Myocyte (in vitro differentiated cells): ENCODE data around the gene ANKUB1. TPM values are rescaled to one million over a fixed set of nuclear protein-coding genes. Genes with fewer than 3 reads are reported as not detected.

Source experiments
- DNase-seq: peaks from one replicate; pipeline ENCODE4 v3.0.0-alpha.2; 2012; ENCODE audit warnings: low read depth
- total RNA-seq: library from RNA; depleted of rRNA; stranded (reverse); fragments of >200 nt; gene quantifications from 2 replicates; pipeline ENCODE4 v1.2.3, GENCODE V29; 2014

ANKUB1 gene
- total RNA-seq, 1 donor from 2014 or later = not detected

DNA sequence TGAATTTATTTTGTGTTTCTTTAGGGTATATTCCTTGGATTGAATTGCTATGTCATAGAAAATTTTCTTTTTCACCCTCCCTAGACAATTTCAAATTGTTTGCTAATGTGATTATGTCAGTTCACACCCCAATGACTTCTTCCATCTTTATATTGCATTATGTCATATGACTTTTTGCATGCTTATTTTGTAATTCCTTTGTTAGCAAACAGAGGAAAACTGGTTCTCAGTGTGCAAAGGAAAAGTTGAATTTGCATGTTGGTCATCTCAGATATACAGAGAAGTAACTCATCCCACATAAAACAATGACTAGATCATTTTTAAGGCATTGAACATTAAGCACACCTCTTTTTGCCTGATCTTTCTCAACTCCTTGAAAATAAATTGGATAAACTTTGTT lies 17.3 kb upstream of the ANKUB1 start:
- no peak for DNase-seq

DNA sequence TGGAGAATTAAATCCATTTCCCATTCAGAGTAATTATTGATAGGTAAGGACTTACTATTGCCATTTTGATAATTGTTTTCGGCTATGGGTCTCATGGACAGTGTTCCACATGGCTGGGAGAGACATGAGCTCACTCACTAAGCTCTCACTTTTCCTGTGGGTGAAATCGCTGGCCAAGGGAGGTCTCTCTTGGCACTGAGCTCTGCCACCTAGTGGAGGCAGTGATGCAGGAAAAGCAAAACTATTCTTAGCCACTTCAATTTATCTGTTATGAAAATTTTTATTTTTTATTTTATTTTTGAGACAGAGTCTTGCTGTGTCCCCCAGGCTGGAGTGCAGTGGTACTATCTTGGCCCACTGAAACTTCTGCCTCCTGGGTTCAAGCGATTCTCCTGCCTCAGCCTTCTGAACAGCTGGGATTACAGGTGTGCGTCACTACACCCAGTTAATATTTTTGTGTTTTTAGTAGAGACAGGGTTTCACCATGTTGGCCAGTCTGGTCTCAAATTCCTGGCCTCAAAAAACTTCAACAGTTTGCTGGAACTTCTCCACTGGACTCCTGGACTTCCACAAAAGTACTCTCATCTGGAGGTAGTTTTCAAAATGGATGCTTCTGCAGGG lies 16.0 kb upstream of the ANKUB1 start:
- DNase-seq = peak; percentile 89

DNA sequence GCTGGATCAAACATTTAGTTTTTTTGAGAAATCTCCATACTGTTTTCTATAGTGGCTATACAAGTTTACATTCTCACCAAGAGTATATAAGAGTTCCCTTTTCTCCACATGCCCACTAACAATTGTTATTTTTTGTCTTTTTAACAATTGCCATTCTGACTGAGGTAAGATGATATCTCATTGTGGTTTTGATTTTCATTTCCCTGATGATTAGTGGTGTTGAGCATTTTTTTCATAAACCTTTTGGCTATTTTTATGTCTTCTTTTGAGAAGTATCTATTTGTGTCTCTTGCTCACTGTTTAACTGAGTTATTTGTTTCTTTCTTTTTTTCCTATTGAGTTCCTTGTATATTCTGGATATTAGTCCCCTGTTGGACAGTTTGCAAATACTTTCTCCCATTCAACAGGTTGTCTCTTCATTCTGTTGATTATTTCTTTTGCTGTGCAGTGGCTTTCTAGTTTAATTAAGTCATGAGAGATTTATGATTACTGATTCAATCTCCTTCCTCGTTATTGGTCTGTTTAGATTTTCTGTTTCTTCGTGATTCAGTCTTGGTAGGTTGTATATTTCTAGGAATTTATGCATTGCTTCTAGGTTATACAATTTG lies 13.9 kb upstream of the ANKUB1 start:
- DNase-seq = peak; percentile 40

DNA sequence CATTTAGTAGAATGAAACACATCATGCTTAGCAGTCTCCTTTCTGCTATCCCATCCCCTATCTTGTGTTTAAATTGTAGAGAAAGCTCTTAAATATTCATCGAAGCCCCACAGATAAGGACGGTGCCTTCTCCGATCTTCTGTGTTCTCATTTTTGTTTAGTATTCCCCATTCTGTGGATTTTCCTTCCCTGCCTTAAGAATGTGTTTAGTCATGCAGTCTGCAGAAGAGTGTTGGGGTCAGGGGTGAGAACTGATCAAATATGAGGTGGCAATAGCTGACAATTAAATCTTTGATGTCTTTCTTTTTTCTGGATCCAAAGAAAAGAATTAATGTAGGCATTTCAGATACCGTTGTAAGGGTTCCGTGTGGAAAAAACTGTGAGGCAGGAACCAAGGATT lies 9.3 kb upstream of the ANKUB1 start:
- DNase-seq = no peak

DNA sequence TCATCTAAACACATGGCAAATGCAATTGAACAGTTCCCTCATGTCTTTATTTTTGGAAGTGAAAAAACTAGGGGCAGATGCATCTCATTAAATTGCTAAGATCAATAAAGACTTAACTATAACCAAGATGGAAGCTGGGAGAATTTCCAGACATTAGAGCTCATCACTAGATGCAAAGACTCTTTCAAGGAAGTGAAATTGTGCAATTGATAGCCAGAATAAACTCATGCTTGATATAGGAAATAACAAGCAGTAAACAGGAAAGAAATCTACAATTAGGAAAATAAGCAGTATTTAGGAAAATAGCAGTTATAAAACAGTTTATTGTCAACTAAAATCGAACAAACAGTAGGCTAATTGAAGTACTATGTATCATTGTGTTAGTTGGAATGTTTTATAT lies 8.8 kb upstream of the ANKUB1 start:
- no peak for DNase-seq

DNA sequence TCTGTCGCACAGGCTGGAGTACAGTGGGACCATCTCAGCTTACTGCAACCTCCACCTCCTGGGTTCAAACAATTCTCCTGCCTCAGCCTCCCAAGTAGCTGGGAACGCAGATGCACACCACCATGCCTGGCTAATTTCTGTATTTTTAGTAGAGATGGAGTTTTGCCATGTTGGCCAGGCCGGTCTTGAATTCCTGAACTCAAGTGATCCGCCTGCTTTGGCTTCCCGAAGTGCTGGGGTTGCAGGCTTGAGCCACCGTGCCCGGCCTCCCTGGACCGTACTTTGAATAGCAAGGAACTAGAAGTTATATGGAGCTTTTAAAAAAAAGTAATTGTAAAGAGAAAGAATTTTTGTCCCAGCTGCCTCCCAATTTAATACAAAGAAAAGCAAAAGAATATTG lies 8.3 kb upstream of the ANKUB1 start:
- DNase-seq = no peak

GRCh38 chr3:149796026-149796425 lies 3.7 kb upstream of the ANKUB1 start:
- DNase-seq = no peak

GRCh38 chr3:149790698-149791097 lies 1.7 kb downstream of the ANKUB1 start:
- no peak for DNase-seq

DNA sequence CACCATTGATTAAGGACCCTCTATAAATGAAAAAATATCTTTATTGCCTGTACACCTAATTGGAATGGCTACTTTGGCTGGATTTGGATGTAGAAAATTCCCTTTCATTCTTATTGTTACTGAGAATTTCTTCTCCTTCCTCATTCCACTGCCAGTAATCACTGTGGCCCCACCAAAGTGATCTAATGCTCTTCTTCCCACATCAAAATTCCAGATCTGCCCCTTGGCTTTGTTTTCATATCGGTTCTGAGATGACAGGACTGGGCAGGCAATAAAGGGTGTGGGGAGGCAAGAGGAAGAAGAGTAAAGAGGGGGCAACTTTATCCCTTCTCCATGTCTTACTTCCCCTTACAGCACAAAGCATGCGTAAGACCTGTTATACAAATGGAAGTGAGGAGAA lies 2.1 kb downstream of the ANKUB1 start:
- DNase-seq = no peak

GRCh38 chr3:149784064-149784704 lies 8.2 kb downstream of the ANKUB1 start:
- DNase-seq = no peak

- DNase-seq = peak; percentile 14
Measured at GRCh38 chr3:149783576-149783975, 8.8 kb downstream of the ANKUB1 start.

DNA sequence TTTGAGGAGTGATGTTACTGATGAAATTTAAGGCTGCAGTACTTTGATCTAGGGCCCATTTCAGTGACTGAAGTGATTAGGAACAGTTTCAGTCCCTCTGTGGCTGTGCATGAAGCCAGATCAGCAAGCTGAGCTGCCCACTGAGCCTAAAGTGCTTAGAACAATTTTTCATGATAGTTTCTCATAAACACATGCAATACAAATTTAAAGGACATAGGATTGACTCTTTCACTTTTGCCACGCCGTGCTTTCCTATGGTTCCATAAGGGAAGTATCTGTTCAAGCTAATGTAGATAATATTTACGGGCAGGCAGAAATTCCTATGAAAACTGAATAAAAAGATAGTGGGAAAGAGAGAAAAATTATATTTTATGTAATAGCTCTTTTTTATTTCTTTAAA lies 10.6 kb downstream of the ANKUB1 start:
- no peak for DNase-seq

GRCh38 chr3:149781211-149781610 lies 11.1 kb downstream of the ANKUB1 start:
- DNase-seq = no peak

DNA sequence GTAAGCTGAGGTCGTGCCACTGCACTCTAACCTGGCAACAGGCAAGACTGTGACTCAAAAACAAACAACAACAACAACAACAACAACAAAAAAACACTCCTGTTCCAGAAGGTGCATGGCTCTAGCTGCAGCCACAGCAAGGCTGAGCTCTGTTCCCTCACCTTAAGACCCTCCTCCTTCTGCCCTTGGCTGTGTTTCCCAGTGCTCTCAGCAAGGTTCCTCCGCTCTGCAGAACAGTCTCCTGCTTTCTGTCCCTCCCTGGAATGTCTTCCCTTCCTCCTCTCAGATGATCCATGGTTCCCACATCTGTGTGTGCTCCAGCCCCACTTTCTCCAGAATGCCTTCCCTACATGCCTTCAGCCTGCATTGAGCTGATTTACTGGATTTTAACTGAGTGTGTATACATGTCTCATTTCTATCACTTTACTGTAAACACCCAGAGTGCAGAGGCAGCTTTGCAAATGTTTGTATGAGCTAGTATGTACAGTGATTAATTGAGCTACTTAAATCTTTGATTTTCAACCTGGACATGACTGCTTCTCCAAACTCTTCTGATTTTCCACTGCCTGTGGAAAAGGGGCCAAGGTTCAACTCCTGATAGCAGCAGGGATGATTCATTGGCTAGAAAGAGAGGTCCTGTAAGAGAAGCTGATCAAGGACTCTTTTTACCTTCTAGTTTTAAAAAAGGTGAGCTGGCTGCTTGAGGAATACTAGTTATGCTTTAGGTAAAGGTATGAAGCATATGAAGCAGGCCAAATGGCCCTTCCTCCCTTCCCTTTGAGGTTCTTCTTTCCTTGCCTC lies 14.7 kb downstream of the ANKUB1 start:
- no peak for DNase-seq

DNA sequence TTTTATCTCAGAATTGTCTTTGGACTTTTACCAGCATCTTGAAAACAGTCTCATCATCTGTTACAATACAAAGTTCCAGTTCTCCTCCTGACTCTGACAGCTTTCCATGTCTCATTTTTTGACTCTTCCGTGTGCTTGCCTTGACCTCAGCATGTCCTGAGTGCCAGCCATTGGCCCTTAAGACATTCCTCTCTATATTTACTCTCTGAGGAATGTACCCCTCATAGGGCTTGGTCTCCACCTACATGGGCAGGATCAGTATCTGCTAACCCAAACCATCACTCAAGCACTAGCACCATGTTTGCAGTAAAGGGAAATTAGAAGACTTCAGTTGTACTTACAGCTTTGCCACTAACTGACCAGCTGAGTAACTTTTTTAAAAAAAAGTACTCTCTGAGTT lies 16.2 kb downstream of the ANKUB1 start:
- no peak for DNase-seq

GRCh38 chr3:149772861-149773260 lies 19.5 kb downstream of the ANKUB1 start:
- DNase-seq = no peak

GRCh38 chr3:149771652-149772271 lies 20.6 kb downstream of the ANKUB1 start:
- DNase-seq = peak; percentile 56

GRCh38 chr3:149770246-149770645 lies 22.1 kb downstream of the ANKUB1 start:
- no peak for DNase-seq

GRCh38 chr3:149768704-149769103 lies 23.6 kb downstream of the ANKUB1 start:
- no peak for DNase-seq

GRCh38 chr3:149767720-149768119 lies 24.6 kb downstream of the ANKUB1 start:
- no peak for DNase-seq

- peak; percentile 46 for DNase-seq
Measured at GRCh38 chr3:149765762-149766334, 26.5 kb downstream of the ANKUB1 start.
